GM06990 (cell line): ENCODE measurements around the gene SNCAIP.

ENCODE experiments used
- DNase-seq: peaks from one replicate; pipeline ENCODE4 v3.0.0-alpha.2; 2011; ENCODE audit not compliant: insufficient read length; ENCODE audit errors: extremely low read depth
- H3K27me3 ChIP-seq: replicated peaks from 2 replicates; pipeline ENCODE4 v1.6.0; 2011; ENCODE audit warnings: low read length; ENCODE audit not compliant: control insufficient read depth, insufficient read depth
- H3K36me3 ChIP-seq: 2 replicates; pipeline ENCODE4 v1.5.1; 2011; ENCODE audit warnings: low read length; ENCODE audit not compliant: control insufficient read depth, insufficient read depth
- H3K4me3 ChIP-seq: replicated peaks from 2 replicates; pipeline ENCODE4 v1.5.1; 2011; ENCODE audit warnings: low read depth, mild to moderate bottlenecking, control low read depth, low read length
- CTCF ChIP-seq: IDR thresholded peaks from 2 replicates; pipeline ENCODE4 v1.5.1; 2011; ENCODE audit warnings: low read length, control low read depth, mild to moderate bottlenecking, inconsistent platforms; ENCODE audit not compliant: insufficient read depth, poor library complexity, severe bottlenecking

The SNCAIP gene

GRCh38 chr5:122404018-122404417 lies 92.0 kb downstream of the SNCAIP start:
- DNase-seq = no peak
- Histone ChIP-seq H3K36me3 (no peaks in the 10 kb centered on the region), H3K27me3 (no peaks in the 10 kb centered on the region), H3K4me3 (no peak overlapping the region)
- TF ChIP-seq CTCF = no peak

- Histone ChIP-seq H3K36me3 (no peaks in the 10 kb centered on the region), H3K4me3 (no peak overlapping the region), H3K27me3 (no peaks in the 10 kb centered on the region)
- no peak for TF ChIP-seq CTCF
- no peak for DNase-seq
Measured at GRCh38 chr5:122404653-122405362, 92.8 kb downstream of the SNCAIP start.

- no peak for TF ChIP-seq CTCF
- DNase-seq = no peak
- no peaks in the 10 kb centered on the region for H3K36me3 ChIP-seq
- H3K27me3 ChIP-seq = no peaks in the 10 kb centered on the region
- H3K4me3 ChIP-seq = no peak overlapping the region
Measured at GRCh38 chr5:122405751-122406150, 93.7 kb downstream of the SNCAIP start.

- H3K4me3 ChIP-seq = no peak overlapping the region
- H3K36me3 ChIP-seq = no peaks in the 10 kb centered on the region
- no peaks in the 10 kb centered on the region for H3K27me3 ChIP-seq
- DNase-seq = no peak
- no peak for TF ChIP-seq CTCF
Measured at GRCh38 chr5:122406181-122406580, 94.1 kb downstream of the SNCAIP start.

GRCh38 chr5:122408592-122409224 lies 96.7 kb downstream of the SNCAIP start:
- H3K27me3 ChIP-seq = no peaks in the 10 kb centered on the region
- H3K4me3 ChIP-seq = no peak overlapping the region
- no peaks in the 10 kb centered on the region for H3K36me3 ChIP-seq
- DNase-seq = no peak
- no peak for TF ChIP-seq CTCF
